HepG2 (cell line): Measurements from ENCODE around the gene CIAO2B. TPM values are rescaled to one million over a fixed set of nuclear protein-coding genes. Genes with fewer than 3 reads are reported as not detected.

ENCODE experiments used
- ASH2L ChIP-seq: fragments of 300-600, 200-600 bp; sonication (generic); IDR thresholded peaks from 2 replicates; pipeline ENCODE4 v1.7.0; 2017; ENCODE audit warnings: low read depth, mild to moderate bottlenecking, moderate library complexity, mixed read lengths, low read length; ENCODE audit not compliant: insufficient read length
- ATF7-NPFF ChIP-seq: sonication (generic); formaldehyde crosslinking; IDR thresholded peaks from 2 replicates; pipeline ENCODE4 v1.8.1; 2023; ENCODE audit warnings: mild to moderate bottlenecking, low read depth, missing genetic modification reagents, moderate library complexity
- EED ChIP-seq: sonication (generic); formaldehyde crosslinking; IDR thresholded peaks from 2 replicates; pipeline ENCODE4 v1.5.0; 2020; ENCODE audit warnings: mild to moderate bottlenecking, missing genetic modification reagents
- PAXIP1 ChIP-seq: sonication (generic); formaldehyde crosslinking; conservative IDR thresholded peaks from 2 replicates; pipeline ENCODE4 v1.4.0; 2020; ENCODE audit warnings: mild to moderate bottlenecking, missing genetic modification reagents, moderate library complexity
- SALL1 ChIP-seq: sonication (generic); formaldehyde crosslinking; IDR thresholded peaks from 2 replicates; pipeline ENCODE4 v1.8.0; 2022; ENCODE audit warnings: mild to moderate bottlenecking, missing genetic modification reagents
- SPEN ChIP-seq: sonication (generic); formaldehyde crosslinking; IDR thresholded peaks from 2 replicates; pipeline ENCODE4 v1.5.1; 2020; ENCODE audit warnings: low read depth, mild to moderate bottlenecking, missing genetic modification reagents
- TCF12 ChIP-seq, 2 experiments: fragments of 450-650 bp in 1 of 2; sonication (generic) in 1 of 2; formaldehyde crosslinking in 1 of 2; IDR thresholded peaks; 2 replicates each; pipeline versions ENCODE4 v1.6.1 to v1.8.0; 2017 to 2022; ENCODE audit warnings: antibody characterized with exemption in 1 of 2, mild to moderate bottlenecking in 1 of 2, missing genetic modification reagents in 1 of 2, moderate library complexity in 1 of 2
- YEATS4 ChIP-seq: sonication (generic); formaldehyde crosslinking; IDR thresholded peaks from 2 replicates; pipeline ENCODE4 v1.4.0; 2020; ENCODE audit warnings: missing genetic modification reagents, borderline replicate concordance
- ZBTB40 ChIP-seq, 2 experiments: fragments of 450-650 bp in 1 of 2; sonication (generic) in 1 of 2; formaldehyde crosslinking in 1 of 2; IDR thresholded peaks; 2 replicates each; pipeline versions ENCODE4 v1.6.1 to v1.8.0; 2016 to 2022; ENCODE audit warnings: antibody characterized with exemption in 1 of 2, mild to moderate bottlenecking in 1 of 2, missing genetic modification reagents in 1 of 2
- ZFP1 ChIP-seq: IDR thresholded peaks from 2 replicates; pipeline ENCODE4 v1.6.1; 2016
- ZNF264 ChIP-seq: sonication (generic); formaldehyde crosslinking; IDR thresholded peaks from 2 replicates; pipeline ENCODE4 v1.4.0; 2020; ENCODE audit warnings: missing genetic modification reagents
- ZNF543 ChIP-seq: sonication (generic); formaldehyde crosslinking; IDR thresholded peaks from 2 replicates; pipeline ENCODE4 v1.4.0; 2020; ENCODE audit warnings: mild to moderate bottlenecking, missing genetic modification reagents
- polyA plus RNA-seq, 8 experiments: library from polyadenylated mRNA; depleted of rRNA in 3 of 8; stranded (reverse) in 7 of 8; unstranded in 1 of 8; fragments of >200 nt; fragmentation: Illumina TruSeq in 4 of 8; extraction: Trizol in 4 of 8; gene quantifications; 2 replicates each; pipeline versions ENCODE4 v1.2.1 to v1.2.3, GENCODE V29; 2011 to 2016; ENCODE audit warnings: low read depth in 4 of 8, missing spikeins in 1 of 8, mixed read lengths in 1 of 8; ENCODE audit not compliant: insufficient read depth in 1 of 8
- total RNA-seq, 5 experiments: library from RNA; depleted of rRNA; stranded (reverse); fragments of >200 nt; fragmentation: Illumina TruSeq; extraction: Trizol; gene quantifications; 2 replicates each; pipeline ENCODE4 v1.2.3, GENCODE V29; 2016; ENCODE audit warnings: low read depth in 1 of 5

The CIAO2B gene
- total and polyA plus RNA-seq, 2 of the 13 experiments (the other 11 are each of a cell fraction or from before 2014, with no cell fraction given): 157 to 293 TPM

- 0 out of 2 replicates have a peak, but pooled peaks have one; percentile 15 for TF ChIP-seq PAXIP1 (CRISPR knock-in tag)
- no peak for TF ChIP-seq ASH2L
- TF ChIP-seq YEATS4 (CRISPR knock-in tag): peak; percentile 71; the same call in 1 of the 2 replicates
- TF ChIP-seq ZBTB40 (IDR thresholded peaks at IDR 0.05): no peak
- no peak for TF ChIP-seq ZBTB40 (CRISPR knock-in tag; IDR thresholded peaks at IDR 0.05)
- TF ChIP-seq SALL1 (CRISPR knock-in tag): peak; percentile 77
- 0 out of 2 replicates have a peak, but pooled peaks have one; percentile 35 for TF ChIP-seq ZNF264 (CRISPR knock-in tag)
- TF ChIP-seq EED (CRISPR knock-in tag): no peak
- no peak for TF ChIP-seq ZFP1 (CRISPR knock-in tag)
- TF ChIP-seq SPEN (CRISPR knock-in tag): peak; percentile 79
- TF ChIP-seq ZNF543 (CRISPR knock-in tag): 0 out of 2 replicates have a peak, but pooled peaks have one; percentile 54
- TF ChIP-seq TCF12 (IDR thresholded peaks at IDR 0.05): no peak
- 0 out of 2 replicates have a peak, but pooled peaks have one; percentile 48 for TF ChIP-seq TCF12 (CRISPR knock-in tag; IDR thresholded peaks at IDR 0.05)
- TF ChIP-seq ATF7-NPFF: peak; percentile 65; the same call in 1 of the 2 replicates
Observed at GRCh38 chr16:66961065-66961744, 27.0 kb upstream of the CIAO2B start, which contains the start of gene CES3 (continued).
